OCI-LY7 (cell line): ENCODE measurements around the gene BTRC. TPM values are rescaled to one million over a fixed set of nuclear protein-coding genes. Genes with fewer than 3 reads are reported as not detected.

ENCODE experiments used
- BruUV-seq: library from RNA; stranded (reverse); fragments of 400-500 nt; replicated peaks from 2 replicates; lab custom pipeline; 2021; lab: Mats Ljungman, UMichigan
- CTCF ChIA-PET: fragments of 300-600 bp; sonication (Branson Sonifier 250); formaldehyde crosslinking; loops from one replicate; lab custom pipeline; 2022; ENCODE audit warnings: antibody characterized with exemption; ENCODE audit not compliant: unreplicated experiment; lab: Charles Lee
- POLR2A ChIA-PET: fragments of 300-600 bp; sonication (Branson Sonifier 250); formaldehyde crosslinking; loops from one replicate; lab custom pipeline; 2022; ENCODE audit warnings: antibody characterized with exemption; lab: Charles Lee
- DNase-seq: peaks from one replicate; pipeline ENCODE4 v3.0.0-alpha.2; 2015; ENCODE audit warnings: low spot score
- H2AFZ ChIP-seq: fragments of 200-600 bp; sonication (generic), shearing (Covaris generic); 2 replicates; pipeline ENCODE4 v1.6.1; 2014; ENCODE audit warnings: mild to moderate bottlenecking, antibody characterized with exemption, low read length, moderate library complexity
- H3K27ac ChIP-seq: fragments of 200-600 bp; sonication (generic); 2 replicates; pipeline ENCODE4 v1.5.1; 2014; ENCODE audit warnings: mixed run types, low read depth, mild to moderate bottlenecking, moderate library complexity, low read length, inconsistent platforms; ENCODE audit not compliant: poor library complexity, severe bottlenecking
- H3K36me3 ChIP-seq: fragments of 200-600 bp; sonication (generic); 2 replicates; pipeline ENCODE4 v1.6.1; 2014; ENCODE audit warnings: mild to moderate bottlenecking, antibody characterized with exemption, low read length, moderate library complexity, mixed read lengths; ENCODE audit not compliant: insufficient read depth
- H3K4me1 ChIP-seq: fragments of 200-600 bp; sonication (generic); 2 replicates; pipeline ENCODE4 v1.5.1; 2014; ENCODE audit warnings: mild to moderate bottlenecking, low read length; ENCODE audit not compliant: insufficient read depth, poor library complexity, severe bottlenecking
- H3K4me2 ChIP-seq: fragments of 200-600 bp; sonication (generic); 2 replicates; pipeline ENCODE4 v1.6.1; 2014; ENCODE audit warnings: mild to moderate bottlenecking, low read length
- H3K4me3 ChIP-seq: fragments of 200-600 bp; sonication (generic); 2 replicates; pipeline ENCODE4 v1.5.1; 2014; ENCODE audit warnings: mild to moderate bottlenecking, low read depth, low read length; ENCODE audit not compliant: poor library complexity, severe bottlenecking
- H3K79me2 ChIP-seq: fragments of 200-600 bp; sonication (generic); 2 replicates; pipeline ENCODE4 v1.6.1; 2016; ENCODE audit warnings: low read depth, mild to moderate bottlenecking, low read length, moderate library complexity, mixed read lengths; ENCODE audit not compliant: insufficient read depth
- H3K9me2 ChIP-seq: fragments of 200-600 bp; sonication (generic); 2 replicates; pipeline ENCODE4 v1.6.1; 2016; ENCODE audit warnings: mild to moderate bottlenecking, low read length, mixed read lengths; ENCODE audit not compliant: insufficient read depth
- H3K9me3 ChIP-seq: fragments of 200-600 bp; sonication (generic); 2 replicates; pipeline ENCODE4 v1.6.1; 2014; ENCODE audit warnings: mild to moderate bottlenecking, mixed run types, low read length, mixed read lengths
- H4K20me1 ChIP-seq: fragments of 200-600 bp; sonication (generic); 2 replicates; pipeline ENCODE4 v1.6.1; 2014; ENCODE audit warnings: mild to moderate bottlenecking, antibody characterized with exemption, low read length, moderate library complexity, mixed read lengths; ENCODE audit not compliant: insufficient read depth
- EZH2phosphoT487 ChIP-seq: fragments of 200-600 bp; sonication (generic); IDR thresholded peaks from 2 replicates; pipeline ENCODE4 v1.6.1; 2018; ENCODE audit warnings: low read depth, borderline replicate concordance, mild to moderate bottlenecking, mixed run types, antibody characterized with exemption, low read length, moderate library complexity, mixed read lengths
- intact Hi-C: fragments of 100-400 bp; cut with micrococcal nuclease; formaldehyde crosslinking; loops from one replicate; pipeline ENCODE4 v1.10.0; 2022; ENCODE audit not compliant: unreplicated experiment
- total RNA-seq, 2 experiments: library from RNA; depleted of rRNA in 1 of 2; stranded (reverse); fragments of >200 nt in 1 of 2; shearing (Covaris generic) in 1 of 2; gene quantifications; 2 replicates each; pipeline ENCODE4 v1.2.3, GENCODE V29; 2014 to 2022
- TF ChIP-seq, protein P1 (sequence below): fragments of 200-600 bp; sonication (generic); conservative IDR thresholded peaks from 2 replicates; pipeline ENCODE4 v1.5.1; 2014; ENCODE audit warnings: mild to moderate bottlenecking, antibody characterized with exemption, low read length, moderate library complexity, mixed read lengths

The BTRC gene
- total RNA-seq, 2 experiments from 2014 or later = 6.1 to 17.8 TPM

DNA sequence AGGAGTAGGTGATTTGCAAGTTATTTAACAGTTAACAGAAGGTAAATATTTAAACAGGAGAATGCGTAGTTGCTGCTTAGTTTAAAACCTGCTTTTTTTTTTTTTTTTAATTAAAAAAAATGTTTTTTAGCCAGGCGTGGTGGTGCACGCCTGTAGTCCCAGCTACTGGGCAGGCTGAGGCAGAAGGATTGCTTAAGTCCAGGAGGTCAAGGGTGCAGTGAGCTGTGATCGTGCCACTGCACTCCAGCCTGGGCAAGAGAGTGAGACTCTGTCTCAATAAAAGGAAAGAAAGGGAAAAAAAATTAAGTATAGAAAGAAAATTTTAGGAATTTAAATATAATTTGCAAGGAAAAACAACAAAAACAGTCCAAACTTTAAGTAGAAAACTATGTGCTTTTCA is 71.6 kb downstream of the BTRC start:
- ChIA-PET CTCF (no interaction called here), POLR2A (interaction anchor here (0.7 kb wide), 1 partner anchor 41 kb away, joined by 4 read pairs; no protein-coding TSS in a partner anchor)
- Histone ChIP-seq H4K20me1 (no peaks in the 10 kb centered on the region), H3K9me3 (no peaks in the 10 kb centered on the region), H2AFZ (no peak overlapping the region), H3K9me2 (no peaks in the 10 kb centered on the region), H3K79me2 (no peaks in the 10 kb centered on the region), H3K4me2 (no peak overlapping the region), H3K36me3 (no peaks in the 10 kb centered on the region), H3K4me1 (no peaks in the 10 kb centered on the region), H3K27ac (no peak overlapping the region), H3K4me3 (no peak overlapping the region)
- no peak for DNase-seq
- no peak for TF ChIP-seq EZH2phosphoT487
- TF ChIP-seq, protein P1, sequence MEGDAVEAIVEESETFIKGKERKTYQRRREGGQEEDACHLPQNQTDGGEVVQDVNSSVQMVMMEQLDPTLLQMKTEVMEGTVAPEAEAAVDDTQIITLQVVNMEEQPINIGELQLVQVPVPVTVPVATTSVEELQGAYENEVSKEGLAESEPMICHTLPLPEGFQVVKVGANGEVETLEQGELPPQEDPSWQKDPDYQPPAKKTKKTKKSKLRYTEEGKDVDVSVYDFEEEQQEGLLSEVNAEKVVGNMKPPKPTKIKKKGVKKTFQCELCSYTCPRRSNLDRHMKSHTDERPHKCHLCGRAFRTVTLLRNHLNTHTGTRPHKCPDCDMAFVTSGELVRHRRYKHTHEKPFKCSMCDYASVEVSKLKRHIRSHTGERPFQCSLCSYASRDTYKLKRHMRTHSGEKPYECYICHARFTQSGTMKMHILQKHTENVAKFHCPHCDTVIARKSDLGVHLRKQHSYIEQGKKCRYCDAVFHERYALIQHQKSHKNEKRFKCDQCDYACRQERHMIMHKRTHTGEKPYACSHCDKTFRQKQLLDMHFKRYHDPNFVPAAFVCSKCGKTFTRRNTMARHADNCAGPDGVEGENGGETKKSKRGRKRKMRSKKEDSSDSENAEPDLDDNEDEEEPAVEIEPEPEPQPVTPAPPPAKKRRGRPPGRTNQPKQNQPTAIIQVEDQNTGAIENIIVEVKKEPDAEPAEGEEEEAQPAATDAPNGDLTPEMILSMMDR = no peak
- no TSS peak for BruUV-seq
- intact Hi-C loops = no loop called here

DNA sequence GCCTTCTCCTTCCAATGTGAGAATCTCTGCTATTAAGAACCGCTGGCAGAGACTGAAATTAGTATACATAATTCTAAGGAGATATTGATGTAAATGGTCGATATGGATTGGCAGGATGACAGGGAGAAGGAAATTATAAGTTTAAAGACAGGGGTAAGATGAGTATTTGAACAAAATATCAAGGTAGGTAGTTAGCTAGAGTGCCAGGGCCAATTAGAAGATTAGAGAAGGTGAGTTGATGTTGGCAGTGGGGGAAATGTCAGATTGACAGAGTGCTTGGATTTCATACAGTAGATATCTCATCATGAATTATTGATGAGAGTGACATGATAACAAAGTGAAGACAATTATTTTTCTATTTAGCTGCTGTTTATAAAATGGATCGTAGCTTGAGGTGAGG is 74.1 kb downstream of the BTRC start:
- H3K9me3 ChIP-seq = no peaks in the 10 kb centered on the region
- intact Hi-C loops = no loop called here

DNA sequence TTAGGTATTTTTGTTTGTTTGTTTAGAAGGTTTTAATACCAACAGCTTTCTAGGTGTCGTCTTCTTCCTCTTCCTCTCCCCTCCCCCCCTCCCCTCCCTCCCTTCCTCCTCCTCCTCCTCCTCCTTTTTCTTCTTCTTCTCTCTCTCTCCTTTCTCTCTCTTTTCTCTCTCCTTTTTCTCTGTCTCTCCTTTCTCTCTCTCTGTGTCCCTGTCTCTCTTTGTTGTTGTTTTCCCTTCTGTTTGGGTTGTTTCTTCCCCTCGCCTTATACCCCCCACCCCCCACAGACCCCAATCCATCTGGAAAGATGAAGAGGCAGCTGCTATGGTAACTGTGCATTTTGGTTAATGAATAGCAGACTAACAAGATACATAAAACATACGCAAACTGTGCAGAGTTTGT is 75.5 kb downstream of the BTRC start:
- Histone ChIP-seq H4K20me1 (no peaks in the 10 kb centered on the region), H3K36me3 (no peaks in the 10 kb centered on the region), H3K9me3 (no peaks in the 10 kb centered on the region), H3K9me2 (no peaks in the 10 kb centered on the region), H2AFZ (no peak overlapping the region), H3K4me3 (no peak overlapping the region), H3K4me1 (no peaks in the 10 kb centered on the region), H3K27ac (no peak overlapping the region), H3K79me2 (no peaks in the 10 kb centered on the region), H3K4me2 (no peak overlapping the region)
- intact Hi-C loops = no loop called here
- ChIA-PET CTCF (no interaction called here), POLR2A (no interaction called here)
- BruUV-seq = no TSS peak
- TF ChIP-seq, protein P1 = no peak
- no peak for TF ChIP-seq EZH2phosphoT487
- no peak for DNase-seq

More for the DNA sequence above, 74.1 kb downstream of the BTRC start:
- H3K27ac ChIP-seq = no peak overlapping the region
- H3K4me3 ChIP-seq = no peak overlapping the region
- DNase-seq = no peak
- no peaks in the 10 kb centered on the region for H3K36me3 ChIP-seq
- no TSS peak for BruUV-seq
- no peaks in the 10 kb centered on the region for H4K20me1 ChIP-seq
- H3K79me2 ChIP-seq = no peaks in the 10 kb centered on the region
- H3K4me1 ChIP-seq = no peaks in the 10 kb centered on the region
- CTCF ChIA-PET = no interaction called here
- H2AFZ ChIP-seq = no peak overlapping the region
- H3K9me2 ChIP-seq = no peaks in the 10 kb centered on the region
- TF ChIP-seq EZH2phosphoT487 = no peak
- POLR2A ChIA-PET = no interaction called here
- no peak overlapping the region for H3K4me2 ChIP-seq
